Uterus (tissue), 4 donors: ENCODE results near the gene ACKR2. TPM values are rescaled to one million over a fixed set of nuclear protein-coding genes. Genes with fewer than 3 reads are reported as not detected.

Experiments used
- DNase-seq, 2 donors: peaks; one replicate each; pipeline ENCODE4 v3.0.0-alpha.2; 2019 to 2020
- H3K27ac ChIP-seq, 2 donors: fragments of 200-600 bp; sonication (generic); 1 replicate in 1 of 2; 2 replicates in 1 of 2; pipeline ENCODE4 v1.5.1; 2016 to 2018
- H3K27me3 ChIP-seq, 2 donors: fragments of 200-600 bp; sonication (generic); one replicate each; pipeline ENCODE4 v1.5.1; 2018 to 2019; ENCODE audit warnings: control low read depth in 1 of 2
- H3K36me3 ChIP-seq, 2 donors: fragments of 200-600 bp; sonication (generic); one replicate each; pipeline ENCODE4 v1.5.1; 2019; ENCODE audit warnings: control low read depth in 1 of 2
- H3K4me1 ChIP-seq, 2 donors: fragments of 200-600 bp; sonication (generic); one replicate each; pipeline ENCODE4 v1.5.1; 2018 to 2019; ENCODE audit warnings: control low read depth in 1 of 2
- H3K4me3 ChIP-seq, 2 donors: fragments of 200-600 bp; sonication (generic); 1 replicate in 1 of 2; 2 replicates in 1 of 2; pipeline ENCODE4 v1.5.1; 2018 to 2019; ENCODE audit warnings: mild to moderate bottlenecking in 1 of 2
- H3K9me3 ChIP-seq, 2 donors: fragments of 200-600 bp; sonication (generic); one replicate each; pipeline ENCODE4 v1.5.1; 2019; ENCODE audit warnings: control low read depth in 1 of 2
- POLR2A ChIP-seq, 2 donors: fragments of 450-650 bp; IDR thresholded peaks; one replicate each; pipeline ENCODE4 v1.6.1; 2016; ENCODE audit warnings: antibody characterized with exemption in 2 of 2, mild to moderate bottlenecking in 1 of 2, moderate library complexity in 1 of 2
- intact Hi-C: fragments of 100-400 bp; cut with DNase I; formaldehyde crosslinking; loops from one replicate; pipeline ENCODE4 v1.15.1; 2023; ENCODE audit warnings: low total_unique reads
- total RNA-seq, 4 donors: library from RNA; depleted of rRNA in 3 of 4; stranded (reverse); fragments of >200 nt in 3 of 4; gene quantifications; one replicate each; pipeline versions ENCODE4 v1.1.0 to v1.2.4, GENCODE V29; 2014 to 2023
- TF ChIP-seq, protein P1 (sequence below), 4 experiments: fragments of 200-600 bp in 2 of 4; fragments of 450-650 bp in 2 of 4; sonication (generic) in 2 of 4; IDR thresholded peaks; one replicate each; pipeline ENCODE4 v1.5.1; 2016 to 2019; ENCODE audit warnings: antibody characterized with exemption in 4 of 4, mild to moderate bottlenecking in 2 of 4, moderate library complexity in 1 of 4
- donor health status: DM: yes; HTN: yes; CAD: no.

ACKR2 gene
- total RNA-seq, 4 donors from 2014 or later, result 1.5 to 8.7 (median 4.7) TPM

DNA sequence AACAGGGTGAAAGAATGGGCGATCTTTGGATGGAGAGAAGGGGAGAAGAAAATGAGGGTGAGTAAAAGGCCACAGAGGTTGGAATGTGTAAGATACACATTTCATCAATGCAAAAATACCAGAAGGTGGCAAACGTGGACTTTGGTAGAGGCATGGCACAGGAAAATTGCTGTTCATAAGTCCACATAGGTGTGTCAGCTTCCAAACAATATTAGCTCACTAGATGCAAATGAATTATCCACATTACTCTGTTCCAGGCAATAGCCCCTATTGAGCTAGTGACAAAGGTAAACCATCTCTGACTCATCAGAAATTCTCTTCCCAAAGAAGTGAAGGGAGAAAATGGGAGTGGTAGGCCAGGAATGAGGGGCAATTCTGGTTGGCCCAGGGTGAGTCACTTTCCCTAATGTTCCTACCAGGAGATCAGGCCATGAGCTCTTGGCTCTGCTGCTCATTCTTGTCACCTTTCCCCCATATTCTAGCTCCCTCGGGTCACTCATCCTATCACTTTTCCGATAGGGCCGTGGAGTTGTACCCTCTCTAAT lies 19.9 kb downstream of the ACKR2 start:
- H3K4me3 ChIP-seq, result no peak overlapping the region
- H3K4me1 ChIP-seq, result no peaks in the 10 kb centered on the region
- TF ChIP-seq, protein P1, sequence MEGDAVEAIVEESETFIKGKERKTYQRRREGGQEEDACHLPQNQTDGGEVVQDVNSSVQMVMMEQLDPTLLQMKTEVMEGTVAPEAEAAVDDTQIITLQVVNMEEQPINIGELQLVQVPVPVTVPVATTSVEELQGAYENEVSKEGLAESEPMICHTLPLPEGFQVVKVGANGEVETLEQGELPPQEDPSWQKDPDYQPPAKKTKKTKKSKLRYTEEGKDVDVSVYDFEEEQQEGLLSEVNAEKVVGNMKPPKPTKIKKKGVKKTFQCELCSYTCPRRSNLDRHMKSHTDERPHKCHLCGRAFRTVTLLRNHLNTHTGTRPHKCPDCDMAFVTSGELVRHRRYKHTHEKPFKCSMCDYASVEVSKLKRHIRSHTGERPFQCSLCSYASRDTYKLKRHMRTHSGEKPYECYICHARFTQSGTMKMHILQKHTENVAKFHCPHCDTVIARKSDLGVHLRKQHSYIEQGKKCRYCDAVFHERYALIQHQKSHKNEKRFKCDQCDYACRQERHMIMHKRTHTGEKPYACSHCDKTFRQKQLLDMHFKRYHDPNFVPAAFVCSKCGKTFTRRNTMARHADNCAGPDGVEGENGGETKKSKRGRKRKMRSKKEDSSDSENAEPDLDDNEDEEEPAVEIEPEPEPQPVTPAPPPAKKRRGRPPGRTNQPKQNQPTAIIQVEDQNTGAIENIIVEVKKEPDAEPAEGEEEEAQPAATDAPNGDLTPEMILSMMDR (IDR thresholded peaks at IDR 0.05), result no peak
- no peak for TF ChIP-seq POLR2A (IDR thresholded peaks at IDR 0.05)
- DNase-seq, result no peak
- no peaks in the 10 kb centered on the region for H3K36me3 ChIP-seq
- intact Hi-C loops, result no loop called here
- H3K27me3 ChIP-seq, result no peaks in the 10 kb centered on the region
- H3K9me3 ChIP-seq, result no peaks in the 10 kb centered on the region
- H3K27ac ChIP-seq, result no peak overlapping the region

DNA sequence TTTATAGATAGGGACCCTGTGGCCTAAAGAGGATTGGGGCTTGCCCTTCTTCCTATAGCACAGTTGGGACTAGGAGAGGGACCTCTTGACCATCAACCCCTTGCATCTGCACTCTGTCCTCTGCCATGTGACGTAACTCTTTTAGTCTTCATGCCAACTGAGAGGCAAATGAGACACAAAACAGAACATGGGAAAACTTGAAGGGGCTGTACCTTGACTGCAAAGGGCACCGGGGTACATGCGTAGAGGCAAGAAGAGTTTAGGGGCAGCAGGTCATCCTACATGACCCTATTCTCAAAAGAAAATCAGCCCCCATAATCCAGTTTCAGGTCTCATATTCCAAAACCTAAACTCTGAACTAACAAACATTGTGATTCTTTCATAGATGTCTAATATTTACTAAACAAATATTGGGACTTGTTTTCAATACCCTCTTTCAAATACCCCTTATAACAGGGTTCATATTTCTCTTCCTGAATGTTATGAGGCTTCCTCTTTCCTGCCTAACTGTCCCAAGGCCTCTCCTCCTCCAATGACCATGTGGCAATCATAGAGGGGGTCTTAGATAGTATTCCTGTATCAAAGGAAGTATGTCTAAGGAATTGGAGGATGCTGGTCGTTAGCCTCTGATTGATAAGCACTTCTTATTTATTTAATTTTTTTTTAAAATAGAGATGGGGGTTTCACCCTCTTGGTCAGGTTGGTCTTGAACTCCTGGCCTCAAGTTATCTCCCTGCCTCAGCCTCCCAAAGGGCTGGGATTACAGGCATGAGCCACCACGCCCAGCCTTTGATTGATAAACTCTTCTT lies 20.6 kb downstream of the ACKR2 start:
- H3K4me3 ChIP-seq, result no peak overlapping the region
- no peak for DNase-seq
- intact Hi-C loops, result loop anchor here (10.0 kb wide), 1 partner anchor 45 kb away; no protein-coding TSS in a partner anchor
- H3K4me1 ChIP-seq, result no peaks in the 10 kb centered on the region
- H3K27ac ChIP-seq, result no peak overlapping the region
- H3K9me3 ChIP-seq, result no peaks in the 10 kb centered on the region
- H3K27me3 ChIP-seq, result no peaks in the 10 kb centered on the region
- H3K36me3 ChIP-seq, result no peaks in the 10 kb centered on the region
- no peak for TF ChIP-seq POLR2A (IDR thresholded peaks at IDR 0.05)
- TF ChIP-seq, protein P1 (IDR thresholded peaks at IDR 0.05), result no peak

DNA sequence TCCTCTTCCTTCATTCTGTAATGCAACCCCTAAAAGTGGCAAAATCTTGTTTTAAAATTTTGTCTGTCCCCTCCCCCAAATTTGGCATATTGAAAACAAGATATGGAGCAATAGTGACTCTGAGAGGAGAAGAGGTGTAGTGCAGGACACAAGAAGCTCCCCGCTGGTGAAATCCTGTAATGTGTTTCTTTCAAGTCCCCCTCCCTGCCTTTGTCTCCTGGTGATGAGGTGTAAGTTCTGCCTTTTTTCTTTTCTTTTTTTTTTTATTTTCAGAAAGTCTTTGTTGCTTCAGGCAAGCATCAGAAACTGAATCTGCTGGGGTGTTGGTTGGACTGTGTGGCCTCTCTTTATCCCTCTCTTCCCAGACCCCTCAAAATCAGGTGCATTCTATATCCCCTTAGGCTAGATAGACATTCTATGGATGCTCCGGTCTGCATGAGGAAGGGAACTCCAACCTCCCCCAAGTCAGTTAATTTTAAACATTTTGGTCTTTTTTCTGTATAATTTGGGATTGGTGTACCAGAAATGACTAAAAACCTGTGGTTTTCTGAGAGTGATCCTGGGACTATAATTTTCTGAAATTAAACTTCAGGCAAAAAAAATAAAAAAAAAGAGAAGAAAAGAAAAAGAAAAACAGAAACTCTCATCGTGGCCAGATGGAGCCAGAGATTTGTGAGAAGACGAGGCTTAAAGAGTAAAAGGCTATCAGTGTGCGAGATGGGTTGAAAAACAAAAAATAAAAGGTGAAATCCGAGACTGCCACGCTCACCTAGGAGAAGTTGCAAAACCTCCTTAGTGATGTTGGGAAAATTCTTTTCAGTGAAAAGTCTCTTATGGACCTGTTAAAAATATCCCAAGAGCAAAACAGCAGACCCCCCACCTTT lies 21.4 kb downstream of the ACKR2 start:
- Histone ChIP-seq H3K4me1 (no peaks in the 10 kb centered on the region), H3K27ac (no peak overlapping the region), H3K4me3 (no peak overlapping the region), H3K9me3 (no peaks in the 10 kb centered on the region), H3K36me3 (no peaks in the 10 kb centered on the region), H3K27me3 (no peaks in the 10 kb centered on the region)
- no peak for TF ChIP-seq POLR2A (IDR thresholded peaks at IDR 0.05)
- TF ChIP-seq, protein P1 (IDR thresholded peaks at IDR 0.05), result peak in 2 of 4 experiments; percentile 14 to 32
- intact Hi-C loops, result loop anchor here (10.0 kb wide), 1 partner anchor 46 kb away; no protein-coding TSS in a partner anchor
- DNase-seq, result no peak

DNA sequence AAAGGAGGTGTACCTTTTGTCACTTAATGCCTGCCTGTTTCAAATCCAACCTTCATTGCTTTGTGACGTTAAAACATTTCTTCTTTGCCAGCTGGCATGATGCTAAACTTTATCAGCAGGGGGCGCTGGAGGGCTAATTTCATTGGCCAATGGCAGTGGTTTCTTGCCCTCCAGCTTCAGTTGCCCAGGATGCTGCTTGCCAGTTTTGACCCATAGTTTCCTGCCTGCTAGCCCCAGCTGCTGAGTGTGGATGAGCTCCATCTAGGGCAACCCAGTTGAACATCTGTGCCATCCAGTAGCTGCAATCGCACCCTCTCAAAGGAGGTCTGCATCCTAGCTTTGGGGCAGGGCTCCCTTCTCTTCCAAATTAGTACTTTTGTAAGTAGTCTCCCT lies 22.1 kb downstream of the ACKR2 start:
- Histone ChIP-seq H3K27ac (no peak overlapping the region), H3K36me3 (no peaks in the 10 kb centered on the region), H3K4me1 (no peaks in the 10 kb centered on the region), H3K9me3 (no peaks in the 10 kb centered on the region), H3K27me3 (no peaks in the 10 kb centered on the region), H3K4me3 (no peak overlapping the region)
- peak; percentile 52 to 59 for DNase-seq
- intact Hi-C loops, result loop anchor here (10.0 kb wide), 1 partner anchor 47 kb away; no protein-coding TSS in a partner anchor
- TF ChIP-seq, protein P1 (IDR thresholded peaks at IDR 0.05), result peak; percentile 37 to 61 (median 50)
- TF ChIP-seq POLR2A (IDR thresholded peaks at IDR 0.05), result no peak
